Upper lobe of left lung (tissue), 6 donors: ENCODE measurements around the gene TRAPPC6A. TPM values are rescaled to one million over a fixed set of nuclear protein-coding genes. Genes with fewer than 3 reads are reported as not detected.
A peak's percentile ranks its signal among the peaks of the same experiment; 100 is the strongest.

Source experiments
- ATAC-seq, 2 donors: fragments of 200-7000 bp; cut with Tn5 transposase; one replicate each; pipeline ENCODE4 v1.9.1; 2022; ENCODE audit warnings: mild to moderate bottlenecking in 2 of 2, moderate library complexity in 2 of 2; ENCODE audit not compliant: low FRiP score in 2 of 2
- DNase-seq, 2 donors: peaks; one replicate each; pipeline ENCODE4 v3.0.0-alpha.2; 2019 to 2020
- H3K27ac ChIP-seq, 4 donors: fragments of 200-600 bp; sonication (generic); one replicate each; pipeline ENCODE4 v1.5.1; 2016 to 2019
- H3K27me3 ChIP-seq, 4 donors: fragments of 200-600 bp; sonication (generic); one replicate each; pipeline ENCODE4 v1.5.1; 2017 to 2019
- H3K36me3 ChIP-seq, 4 donors: fragments of 200-600 bp; sonication (generic); one replicate each; pipeline ENCODE4 v1.5.1; 2016 to 2019
- H3K4me1 ChIP-seq, 4 donors: fragments of 200-600 bp; sonication (generic); one replicate each; pipeline ENCODE4 v1.5.1; 2018 to 2019
- H3K4me3 ChIP-seq, 4 donors: fragments of 200-600 bp; sonication (generic); one replicate each; pipeline ENCODE4 v1.5.1; 2017 to 2019; ENCODE audit warnings: mild to moderate bottlenecking in 2 of 4, moderate library complexity in 1 of 4
- H3K9me3 ChIP-seq, 4 donors: fragments of 200-600 bp; sonication (generic); one replicate each; pipeline ENCODE4 v1.5.1; 2018 to 2019
- EP300 ChIP-seq, 4 donors: sonication (generic); formaldehyde crosslinking; IDR thresholded peaks; one replicate each; pipeline ENCODE4 v1.5.1; 2017; ENCODE audit warnings: antibody characterized with exemption in 4 of 4, control low read depth in 2 of 4
- POLR2A ChIP-seq, 4 donors: fragments of 450-650 bp; IDR thresholded peaks; one replicate each; pipeline ENCODE4 v1.5.1; 2016 to 2017; ENCODE audit warnings: antibody characterized with exemption in 4 of 4, mild to moderate bottlenecking in 2 of 4
- POLR2AphosphoS5 ChIP-seq, 2 donors: sonication (generic); formaldehyde crosslinking; IDR thresholded peaks; one replicate each; pipeline ENCODE4 v1.5.1; 2017; ENCODE audit warnings: antibody characterized with exemption in 2 of 2
- WGBS, 2 donors: methylation state at CpG; one replicate each; pipeline ENCODE4 v1.1.5; 2017 to 2018; 5-methylcytosine and 5-hydroxymethylcytosine counted together
- total RNA-seq, 6 donors: library from RNA; depleted of rRNA in 4 of 6; stranded (reverse); fragments of >200 nt in 4 of 6; gene quantifications; one replicate each; pipeline versions ENCODE4 v1.1.0 to v1.2.1, GENCODE V29; 2016 to 2021
- TF ChIP-seq, protein P1 (sequence below), 6 experiments: fragments of 450-650 bp in 4 of 6; fragments of 200-600 bp in 2 of 6; sonication (generic) in 2 of 6; IDR thresholded peaks; one replicate each; pipeline ENCODE4 v1.5.1; 2016 to 2019; ENCODE audit warnings: antibody characterized with exemption in 6 of 6
- donor health status: DM: no; HTN: no; CAD: no; lungs with moderate emphysema.
- donor health status: DM: no; HTN: yes; CAD: no; lungs with severe emphysema.

The TRAPPC6A gene
- total RNA-seq, 6 donors from 2014 or later: 10.5 to 53.3 (median 23.7) TPM

DNA sequence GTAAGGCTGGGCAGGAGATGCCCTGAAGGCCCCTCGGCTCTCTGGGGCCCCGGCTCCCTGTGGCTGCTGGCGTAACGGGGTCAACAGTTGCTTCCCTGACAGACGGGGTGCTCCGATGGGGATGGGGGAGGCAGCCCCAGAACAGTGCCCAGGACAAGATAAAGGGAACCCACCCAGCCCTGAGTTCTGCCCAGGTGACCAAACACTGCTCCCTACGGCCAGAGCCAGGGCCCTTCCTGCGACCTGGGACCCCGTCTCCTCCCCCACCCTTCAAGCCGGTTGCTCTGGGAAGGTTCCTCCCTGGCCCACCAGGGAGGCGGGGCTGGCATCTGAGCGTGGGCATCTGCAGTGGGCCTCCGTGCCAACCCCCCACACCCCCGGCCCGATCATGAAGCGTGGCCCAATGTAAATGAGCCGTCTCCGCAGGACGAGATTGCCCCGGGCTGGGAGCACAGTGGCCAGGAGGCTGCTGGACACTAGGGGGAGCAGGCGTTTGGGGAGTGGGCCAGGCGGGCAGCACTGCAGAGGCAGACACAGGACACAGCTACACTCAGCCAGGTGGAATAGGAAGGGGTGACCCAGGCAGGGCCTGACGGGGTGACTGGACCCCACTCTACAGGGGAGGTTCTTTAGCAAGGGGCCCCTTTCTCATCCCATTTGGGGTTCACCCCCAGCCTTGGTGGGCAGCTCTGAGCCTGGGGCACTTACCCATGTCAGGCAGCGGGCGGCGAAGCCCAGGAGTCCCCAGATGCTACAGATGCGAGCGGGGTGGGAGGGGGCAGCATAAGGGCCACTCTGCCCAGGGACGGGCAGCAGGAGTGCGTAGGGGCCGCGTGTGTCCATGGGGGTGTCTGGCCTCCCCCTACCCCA lies 16.1 kb downstream of the TRAPPC6A start:
- Histone ChIP-seq H3K4me1 (peaks cover 9 to 21% (median 12%) of the 10 kb centered on the region in 4 donors), H3K36me3 (no peaks in the 10 kb centered on the region), H3K9me3 (no peaks in the 10 kb centered on the region), H3K4me3 (no peak overlapping the region), H3K27me3 (peaks cover 0 to 18% (median 4%) of the 10 kb centered on the region in 4 donors), H3K27ac (no peak overlapping the region)
- WGBS, 2 donors: 55 to 89% methylated on average over 9 to 26 of the region's 32 CpGs
- DNase-seq (peak in 1 of 2 donors; percentile 55), ATAC-seq (peak in 1 of 2 donors; percentile 1)
- TF ChIP-seq, protein P1, sequence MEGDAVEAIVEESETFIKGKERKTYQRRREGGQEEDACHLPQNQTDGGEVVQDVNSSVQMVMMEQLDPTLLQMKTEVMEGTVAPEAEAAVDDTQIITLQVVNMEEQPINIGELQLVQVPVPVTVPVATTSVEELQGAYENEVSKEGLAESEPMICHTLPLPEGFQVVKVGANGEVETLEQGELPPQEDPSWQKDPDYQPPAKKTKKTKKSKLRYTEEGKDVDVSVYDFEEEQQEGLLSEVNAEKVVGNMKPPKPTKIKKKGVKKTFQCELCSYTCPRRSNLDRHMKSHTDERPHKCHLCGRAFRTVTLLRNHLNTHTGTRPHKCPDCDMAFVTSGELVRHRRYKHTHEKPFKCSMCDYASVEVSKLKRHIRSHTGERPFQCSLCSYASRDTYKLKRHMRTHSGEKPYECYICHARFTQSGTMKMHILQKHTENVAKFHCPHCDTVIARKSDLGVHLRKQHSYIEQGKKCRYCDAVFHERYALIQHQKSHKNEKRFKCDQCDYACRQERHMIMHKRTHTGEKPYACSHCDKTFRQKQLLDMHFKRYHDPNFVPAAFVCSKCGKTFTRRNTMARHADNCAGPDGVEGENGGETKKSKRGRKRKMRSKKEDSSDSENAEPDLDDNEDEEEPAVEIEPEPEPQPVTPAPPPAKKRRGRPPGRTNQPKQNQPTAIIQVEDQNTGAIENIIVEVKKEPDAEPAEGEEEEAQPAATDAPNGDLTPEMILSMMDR (IDR thresholded peaks at IDR 0.05): peak in 2 of 6 experiments; percentile 29 to 31
- no peak for TF ChIP-seq EP300 (IDR thresholded peaks at IDR 0.05)

DNA sequence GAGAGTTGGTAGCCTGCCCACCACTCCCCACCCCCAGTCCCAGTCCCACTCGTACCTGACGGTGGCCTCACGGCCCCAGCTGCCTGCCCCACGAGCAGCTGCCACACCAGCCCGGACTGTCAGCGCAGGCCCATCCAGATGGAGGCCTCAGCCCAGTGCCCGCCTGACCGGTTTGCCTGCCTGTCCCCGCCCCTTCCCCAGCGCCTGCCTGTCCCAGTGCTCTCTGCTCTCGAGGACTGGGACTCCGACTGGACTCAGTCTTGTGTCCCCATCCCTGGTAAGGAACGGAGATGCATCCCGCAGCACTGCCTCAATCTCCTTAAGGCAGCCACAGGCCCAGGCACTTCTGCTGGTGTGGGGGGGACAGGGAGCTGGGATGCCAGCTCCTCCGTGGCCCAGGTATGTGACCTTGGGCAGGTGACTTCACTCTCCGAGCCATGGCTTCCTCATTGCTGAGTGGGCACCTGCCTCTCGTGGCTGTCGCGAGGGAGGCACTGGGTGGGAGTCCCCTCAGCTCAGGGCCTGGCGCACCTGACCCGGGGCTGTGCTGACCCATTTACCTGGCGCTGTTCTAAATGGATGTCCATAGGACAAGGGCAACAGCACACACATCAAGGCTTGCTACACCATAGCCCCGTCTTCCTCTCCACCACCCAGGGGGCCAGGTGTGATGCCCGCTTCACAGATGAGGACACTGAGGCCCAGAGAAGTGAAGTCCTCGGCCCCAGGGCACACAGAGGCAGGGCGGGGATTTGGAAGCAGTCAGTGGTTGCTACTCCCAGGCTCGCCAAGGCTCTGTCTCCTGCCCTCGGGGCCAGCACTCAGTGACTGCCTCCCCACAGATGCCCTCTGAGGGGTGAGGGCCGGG lies 16.9 kb downstream of the TRAPPC6A start, which contains the start of gene NKPD1:
NKPD1 (minus strand) TSS at position 113 of the 868 bp plus-strand sequence. CDS start 832 bp downstream, outside the sequence.
- ATAC-seq (no peak), DNase-seq (peak; percentile 65 to 85)
- Histone ChIP-seq H3K27ac (no peak within 1 kb of the TSS), H3K4me3 (no peak within 1 kb of the TSS), H3K9me3 (no peaks in the 10 kb centered on the region), H3K27me3 (peaks cover 0 to 18% (median 4%) of the 10 kb centered on the region in 4 donors), H3K4me1 (peaks cover 5 to 15% (median 9%) of the 10 kb centered on the region in 4 donors), H3K36me3 (no peaks in the 10 kb centered on the region)
- 51 to 57% methylated on average over 4 to 25 of the region's 29 CpGs for WGBS, 2 donors
- no peak for TF ChIP-seq EP300 (IDR thresholded peaks at IDR 0.05)
- TF ChIP-seq, protein P1 (IDR thresholded peaks at IDR 0.05): no peak
- TF ChIP-seq POLR2A (IDR thresholded peaks at IDR 0.05): no peak
- TF ChIP-seq POLR2AphosphoS5 (IDR thresholded peaks at IDR 0.05): no peak

DNA sequence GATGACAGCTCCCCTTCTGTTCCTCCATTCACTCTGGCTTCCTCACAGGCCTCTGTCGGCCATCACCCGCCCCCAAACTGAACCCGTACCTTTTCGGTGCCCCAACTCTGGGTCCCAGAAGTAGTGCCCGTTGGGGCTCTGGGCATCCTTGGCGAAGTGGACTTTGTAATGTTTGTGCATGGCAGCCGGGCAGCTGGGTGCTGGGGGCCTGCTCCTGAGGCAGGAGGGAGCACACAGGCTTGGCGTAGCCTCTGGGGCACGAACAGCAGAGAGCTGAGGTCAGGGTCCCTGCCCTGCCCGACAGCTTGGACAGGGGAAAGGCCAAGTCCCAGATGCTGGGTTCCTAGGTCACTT lies 18.1 kb downstream of the TRAPPC6A start:
- Histone ChIP-seq H3K27ac (no peak overlapping the region), H3K27me3 (peaks cover 0 to 18% (median 4%) of the 10 kb centered on the region in 4 donors), H3K4me3 (no peak overlapping the region), H3K4me1 (peaks cover 4 to 12% (median 8%) of the 10 kb centered on the region in 4 donors), H3K36me3 (no peaks in the 10 kb centered on the region), H3K9me3 (no peaks in the 10 kb centered on the region)
- WGBS, 2 donors: 80 to 93% methylated on average over 7 to 10 of the region's 10 CpGs
- ATAC-seq (no peak), DNase-seq (peak in 1 of 2 donors; percentile 50)
- TF ChIP-seq POLR2A (IDR thresholded peaks at IDR 0.05): no peak
- no peak for TF ChIP-seq POLR2AphosphoS5 (IDR thresholded peaks at IDR 0.05)
- TF ChIP-seq EP300 (IDR thresholded peaks at IDR 0.05): no peak
- TF ChIP-seq, protein P1 (IDR thresholded peaks at IDR 0.05): no peak

DNA sequence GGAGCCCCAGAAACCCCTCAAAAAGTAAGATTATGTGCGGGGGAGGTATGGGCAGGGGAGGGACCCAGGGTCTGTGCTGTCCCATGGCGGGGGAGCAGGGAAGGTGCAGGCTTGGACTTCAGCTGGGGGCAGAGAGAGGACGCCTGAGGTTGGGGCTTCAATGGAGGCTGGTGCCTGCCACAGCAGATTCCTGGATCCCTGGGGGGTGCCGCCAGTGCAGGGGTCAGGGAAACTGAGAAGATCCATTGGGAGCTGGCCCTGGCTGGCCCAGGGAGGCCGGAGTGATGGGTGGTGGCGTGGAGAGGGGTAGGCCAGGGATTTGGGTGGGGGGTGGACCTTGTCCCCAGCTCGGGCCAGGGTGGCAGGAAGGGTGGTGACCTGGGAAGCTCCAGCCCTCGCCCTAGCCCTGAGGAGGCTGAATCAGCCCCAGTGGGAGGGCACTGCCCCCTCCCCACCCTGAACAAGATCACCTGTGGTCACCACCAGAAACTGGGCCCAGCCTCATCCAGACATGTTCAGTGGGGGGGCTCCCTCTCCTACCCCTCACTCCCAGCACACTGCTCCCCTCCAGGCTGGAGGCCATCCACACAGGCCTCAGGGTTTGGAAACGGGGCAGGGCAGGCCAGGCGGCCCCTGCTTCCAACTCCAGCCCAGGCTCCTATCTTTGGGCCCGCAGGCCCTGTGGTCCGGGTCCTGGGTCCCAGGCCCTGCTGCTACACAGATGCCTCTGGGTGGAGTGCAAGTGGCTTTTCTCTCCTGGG lies 18.6 kb downstream of the TRAPPC6A start:
- 86 to 94% methylated on average over 10 to 11 of the region's 12 CpGs for WGBS, 2 donors
- peaks cover 0 to 18% (median 4%) of the 10 kb centered on the region in 4 donors for H3K27me3 ChIP-seq
- DNase-seq: peak in 1 of 2 donors; percentile 49

More for the DNA sequence above, 18.6 kb downstream of the TRAPPC6A start:
- Histone ChIP-seq H3K36me3 (no peaks in the 10 kb centered on the region), H3K9me3 (no peaks in the 10 kb centered on the region), H3K27ac (no peak overlapping the region), H3K4me3 (no peak overlapping the region), H3K4me1 (peaks cover 2 to 9% (median 3%) of the 10 kb centered on the region in 4 donors)
- ATAC-seq: no peak
- TF ChIP-seq, protein P1 (IDR thresholded peaks at IDR 0.05): no peak
- TF ChIP-seq POLR2A (IDR thresholded peaks at IDR 0.05) (no peak), POLR2AphosphoS5 (IDR thresholded peaks at IDR 0.05) (no peak), EP300 (IDR thresholded peaks at IDR 0.05) (no peak)
